Measurements from ENCODE around the gene COL11A2. TPM values are rescaled to one million over a fixed set of nuclear protein-coding genes. Genes with fewer than 3 reads are reported as not detected.
"Not testable (repeated sequence)": the region's sequence is repeated elsewhere in the genome, so short reads cannot be mapped to it uniquely, and the experiment has no call there.

Gene COL11A2
- total RNA-seq, 1 experiment from 2014 or later = 0.91 TPM

- H3K4me3 Mint-ChIP-seq (ENCODE audit: unreplicated experiment) = no peak overlapping the region
- peaks cover 40% of the 10 kb centered on the region for H3K27me3 Mint-ChIP-seq (ENCODE audit: insufficient read depth, unreplicated experiment)
- H3K9me3 Mint-ChIP-seq (ENCODE audit: unreplicated experiment) = peaks cover 11% of the 10 kb centered on the region
- intact Hi-C loops (cut with micrococcal nuclease) = no loop called here
- H3K4me1 Mint-ChIP-seq (ENCODE audit: insufficient read depth, unreplicated experiment) = no peaks in the 10 kb centered on the region
- H3K27ac Mint-ChIP-seq (ENCODE audit: low read depth, unreplicated experiment) = no peak overlapping the region
- no TSS peak for BruUV-seq (replicated peaks)
- ChIA-PET CTCF (interaction anchor here (1.1 to 6.8 kb wide), 5 partner anchors 11 to 136 kb away, joined by 3 to 63 read pairs (median 4); no protein-coding TSS in a partner anchor), POLR2A (interaction anchor here (0.9 to 1.6 kb wide), 2 partner anchors 58 to 97 kb away, joined by 3 to 4 read pairs; no protein-coding TSS in a partner anchor)
- H3K36me3 Mint-ChIP-seq (ENCODE audit: insufficient read depth, unreplicated experiment) = peaks cover 6% of the 10 kb centered on the region
- DNase-seq (ENCODE audit: unreplicated experiment) = no peak
- no peak for TF ChIP-seq CTCF (IDR thresholded peaks at IDR 0.05; ENCODE audit: unreplicated experiment)
Observed at GRCh38 chr6:33151050-33151449, 41.2 kb downstream of the COL11A2 start.

- BruUV-seq (replicated peaks); DNase-seq (ENCODE audit: unreplicated experiment); intact Hi-C loops (cut with micrococcal nuclease); H3K27ac Mint-ChIP-seq (ENCODE audit: low read depth, unreplicated experiment); H3K4me3 Mint-ChIP-seq (ENCODE audit: unreplicated experiment); H3K4me1 Mint-ChIP-seq (ENCODE audit: insufficient read depth, unreplicated experiment); H3K36me3 Mint-ChIP-seq (ENCODE audit: insufficient read depth, unreplicated experiment): not testable (repeated sequence)
- POLR2A ChIA-PET = interaction anchor here (0.9 to 1.6 kb wide), 3 partner anchors 58 to 179 kb away, joined by 3 to 4 read pairs (median 3); no protein-coding TSS in a partner anchor
- Mint-ChIP-seq H3K27me3 (ENCODE audit: insufficient read depth, unreplicated experiment) (peaks cover 40% of the 10 kb centered on the region), H3K9me3 (ENCODE audit: unreplicated experiment) (peaks cover 11% of the 10 kb centered on the region)
- CTCF ChIA-PET = interaction anchor here (0.6 to 6.8 kb wide), 9 partner anchors 9 to 1345 kb away, joined by 3 to 63 read pairs (median 8); no protein-coding TSS in a partner anchor
Observed at GRCh38 chr6:33150560-33150959, 41.7 kb downstream of the COL11A2 start.

- ChIA-PET CTCF (interaction anchor here (0.7 to 6.8 kb wide), 17 partner anchors 8 to 1667 kb away, joined by 3 to 63 read pairs (median 4); no protein-coding TSS in a partner anchor), POLR2A (interaction anchor here (0.7 to 1.0 kb wide), 2 partner anchors 133 to 314 kb away, joined by 3 read pairs; no protein-coding TSS in a partner anchor)
- TF ChIP-seq CTCF (IDR thresholded peaks at IDR 0.05; ENCODE audit: unreplicated experiment) = peak; percentile 65
- H3K9me3 Mint-ChIP-seq (ENCODE audit: unreplicated experiment) = peaks cover 11% of the 10 kb centered on the region
- DNase-seq (ENCODE audit: unreplicated experiment) = peak; percentile 58
- no TSS peak for BruUV-seq (replicated peaks)
- no peak overlapping the region for H3K27ac Mint-ChIP-seq (ENCODE audit: low read depth, unreplicated experiment)
- H3K36me3 Mint-ChIP-seq (ENCODE audit: insufficient read depth, unreplicated experiment) = peaks cover 6% of the 10 kb centered on the region
- H3K4me3 Mint-ChIP-seq (ENCODE audit: unreplicated experiment) = no peak overlapping the region
- peaks cover 29% of the 10 kb centered on the region for H3K27me3 Mint-ChIP-seq (ENCODE audit: insufficient read depth, unreplicated experiment)
- intact Hi-C loops (cut with micrococcal nuclease) = loop anchor here (1.0 kb wide), 2 partner anchors 30 to 134 kb away; no protein-coding TSS in a partner anchor
- no peaks in the 10 kb centered on the region for H3K4me1 Mint-ChIP-seq (ENCODE audit: insufficient read depth, unreplicated experiment)
Observed at GRCh38 chr6:33147807-33148666, 44.2 kb downstream of the COL11A2 start.

GRCh38 chr6:33144373-33144772 lies 47.9 kb downstream of the COL11A2 start:
- no peak for TF ChIP-seq CTCF (IDR thresholded peaks at IDR 0.05; ENCODE audit: unreplicated experiment)
- no peaks in the 10 kb centered on the region for H3K4me1 Mint-ChIP-seq (ENCODE audit: insufficient read depth, unreplicated experiment)
- H3K27ac Mint-ChIP-seq (ENCODE audit: low read depth, unreplicated experiment) = no peak overlapping the region
- H3K4me3 Mint-ChIP-seq (ENCODE audit: unreplicated experiment) = no peak overlapping the region
- POLR2A ChIA-PET = no interaction called here
- no peaks in the 10 kb centered on the region for H3K36me3 Mint-ChIP-seq (ENCODE audit: insufficient read depth, unreplicated experiment)
- H3K27me3 Mint-ChIP-seq (ENCODE audit: insufficient read depth, unreplicated experiment) = peaks cover 38% of the 10 kb centered on the region
- peak; percentile 16 for DNase-seq (ENCODE audit: unreplicated experiment)
- no TSS peak for BruUV-seq (replicated peaks)
- intact Hi-C loops (cut with micrococcal nuclease) = no loop called here
- no peaks in the 10 kb centered on the region for H3K9me3 Mint-ChIP-seq (ENCODE audit: unreplicated experiment)
- CTCF ChIA-PET = interaction anchor here (0.6 to 1.0 kb wide), 3 partner anchors 20 to 163 kb away, joined by 3 read pairs; no protein-coding TSS in a partner anchor

Data from MCF 10A (cell line).